Activated T-helper 1 cell treated with Interleukin-2 at 50 U/mL for 16 hours (primary cell): ENCODE measurements around the gene SLC39A13.

ENCODE experiments used
- DNase-seq: peaks from one replicate; pipeline ENCODE4 v3.0.0-alpha.2; 2020; ENCODE audit warnings: low read depth

SLC39A13 gene

DNA sequence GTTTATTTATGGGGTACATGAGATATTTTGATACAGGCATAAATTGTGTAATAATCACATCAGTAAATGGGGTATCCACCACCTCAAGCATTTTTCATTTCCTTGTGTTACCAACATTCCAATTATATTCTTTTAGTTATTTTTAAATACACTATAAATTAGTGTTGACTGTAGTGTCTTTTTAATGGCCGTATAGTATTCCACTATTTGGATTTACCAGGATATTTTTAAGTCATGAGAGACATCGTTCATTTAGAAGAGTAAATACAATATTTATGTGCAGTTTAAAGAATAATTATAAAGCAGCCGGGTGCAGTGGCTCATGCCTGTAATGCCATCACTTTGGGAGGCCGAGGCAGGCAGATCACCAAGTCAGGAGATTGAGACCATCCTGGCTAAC is 23.9 kb upstream of the SLC39A13 start:
- DNase-seq: no peak

DNA sequence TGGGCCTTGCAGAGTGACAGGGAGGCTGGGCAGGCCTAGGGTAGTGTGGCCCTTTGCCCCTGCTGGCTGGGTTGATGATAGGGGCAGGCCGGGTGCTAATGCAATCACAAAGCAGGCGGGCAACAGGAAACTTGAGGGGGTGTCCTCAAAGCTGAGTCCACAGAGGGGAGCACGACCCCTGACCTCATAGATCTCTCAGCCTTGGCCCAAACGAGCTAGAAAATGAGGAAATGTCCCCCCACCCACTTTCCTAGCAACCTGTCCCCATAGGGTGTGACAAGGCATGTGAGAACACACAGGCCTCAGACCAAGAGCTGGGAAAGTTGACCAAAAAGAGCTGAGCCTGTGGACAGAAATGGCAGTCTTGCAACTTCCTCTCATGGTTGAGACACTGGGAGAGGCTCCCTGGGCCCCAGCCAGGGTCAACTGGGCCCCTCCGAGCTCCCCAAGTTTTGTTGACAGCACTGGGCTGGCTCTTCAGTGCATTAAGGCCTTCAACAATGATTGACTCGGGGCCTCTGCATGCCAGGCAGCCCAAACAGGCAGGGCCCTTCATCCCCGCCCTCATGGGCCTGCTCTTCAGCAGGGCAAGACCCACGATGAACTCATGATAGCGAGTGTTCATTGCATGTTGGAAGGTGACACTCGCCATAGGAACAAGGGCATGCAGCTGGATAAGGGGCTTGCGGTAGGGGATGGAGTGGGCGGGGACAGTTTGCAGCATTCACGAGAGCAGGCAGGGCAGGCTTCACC is 20.3 kb upstream of the SLC39A13 start:
- DNase-seq: no peak

DNA sequence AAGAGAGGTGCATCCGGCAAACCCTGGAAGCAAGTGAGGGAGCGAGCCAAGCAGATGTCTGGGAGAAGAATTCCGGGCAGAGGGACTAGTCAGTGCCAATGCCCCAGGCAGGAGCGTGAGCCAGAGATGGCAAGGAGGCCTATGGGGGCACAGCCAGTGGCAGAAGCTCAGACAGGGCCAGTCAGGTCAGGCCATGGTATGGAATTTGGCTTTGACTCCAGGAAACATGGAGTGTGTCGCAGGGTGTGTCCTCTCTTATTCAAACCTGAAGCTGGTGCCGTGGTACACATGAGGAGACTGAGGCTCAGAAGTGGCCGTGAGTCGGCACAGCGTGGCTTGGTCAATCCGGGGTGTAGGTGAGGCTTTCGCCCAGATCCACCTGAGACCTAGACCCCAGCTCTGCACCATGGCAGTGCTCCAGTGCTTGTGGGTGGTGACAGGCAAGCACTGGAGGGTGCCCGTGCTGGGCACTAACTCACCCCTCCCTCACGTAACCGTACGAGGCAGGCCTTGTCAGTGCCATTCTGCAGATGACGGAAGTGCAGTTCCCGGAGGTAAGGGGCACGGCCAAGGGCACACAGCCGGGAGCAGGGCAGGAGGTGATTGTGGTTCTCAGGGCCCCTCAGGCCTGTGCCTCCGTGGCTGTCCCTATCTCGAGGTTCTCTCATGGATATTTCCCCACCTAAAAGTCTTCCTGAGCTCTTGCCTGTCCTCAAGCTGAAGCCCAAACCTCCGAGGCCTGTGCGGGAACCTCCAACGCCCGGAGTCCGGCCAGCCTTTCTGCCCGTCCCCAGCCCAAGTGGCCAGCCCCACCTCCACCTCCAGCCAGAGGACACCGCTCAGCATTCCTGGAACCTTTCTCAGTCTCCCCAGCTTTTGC is 19.5 kb upstream of the SLC39A13 start:
- no peak for DNase-seq

DNA sequence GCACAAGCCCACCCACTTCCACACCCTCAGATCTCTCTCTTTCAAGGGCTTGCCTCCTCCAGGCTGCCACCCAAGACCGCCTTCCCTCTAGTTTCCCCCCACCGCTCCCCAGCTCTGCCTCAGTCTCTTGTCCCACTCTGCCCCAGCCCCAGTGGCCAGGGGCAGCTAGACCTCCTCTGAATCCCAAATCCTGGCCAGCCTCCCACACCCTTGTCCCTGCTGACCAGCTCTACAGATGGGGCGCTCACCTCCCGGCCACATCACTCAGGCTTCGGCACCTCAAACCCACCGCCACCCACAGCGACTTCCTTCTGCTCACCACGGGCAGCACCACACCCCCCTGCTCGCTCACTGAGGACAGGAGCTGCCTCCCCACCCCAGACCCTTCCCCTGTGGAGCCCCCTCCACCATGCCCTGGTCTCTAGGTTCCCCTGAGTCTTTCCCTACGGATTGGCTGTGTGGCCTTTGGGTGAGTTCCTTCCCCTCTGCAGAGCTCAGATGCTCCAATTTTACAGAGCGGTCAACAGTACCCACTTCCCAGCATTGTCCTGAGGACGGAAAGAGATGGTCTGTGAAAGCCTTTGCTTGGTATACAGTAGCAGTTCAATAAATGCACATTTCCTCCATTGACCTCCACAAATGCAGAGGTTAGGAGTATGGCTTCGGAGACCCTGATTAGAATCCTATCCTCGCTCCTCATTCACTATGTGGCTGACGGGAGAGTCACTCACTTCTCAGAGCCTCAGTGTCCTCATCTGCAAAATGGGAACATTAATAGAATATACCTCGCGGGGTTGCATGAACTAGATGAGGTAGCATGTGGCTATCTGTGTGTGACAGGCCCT is 18.6 kb upstream of the SLC39A13 start:
- no peak for DNase-seq

DNA sequence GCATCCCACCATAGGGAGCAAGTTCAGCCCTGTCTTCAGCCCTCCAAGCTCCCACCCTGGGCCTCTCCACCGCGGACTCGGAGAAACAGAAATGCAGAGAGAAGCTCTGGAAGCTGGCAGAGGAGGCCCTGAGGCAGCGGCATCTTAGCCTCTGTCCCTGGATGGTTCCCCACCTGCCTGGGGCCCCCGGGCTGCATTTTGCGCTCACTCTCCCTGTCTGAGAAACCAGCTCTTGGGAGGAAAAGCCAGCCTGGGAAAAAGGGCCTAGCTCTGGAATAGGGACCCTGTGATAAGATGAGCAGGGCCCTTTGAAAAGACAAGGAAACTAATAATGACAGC is 18.0 kb upstream of the SLC39A13 start:
- DNase-seq: no peak

- DNase-seq: no peak
These were observed 17.3 kb upstream of the SLC39A13 start for GRCh38 chr11:47391077-47391583.

GRCh38 chr11:47391711-47392432 is 16.5 kb upstream of the SLC39A13 start:
- no peak for DNase-seq

DNA sequence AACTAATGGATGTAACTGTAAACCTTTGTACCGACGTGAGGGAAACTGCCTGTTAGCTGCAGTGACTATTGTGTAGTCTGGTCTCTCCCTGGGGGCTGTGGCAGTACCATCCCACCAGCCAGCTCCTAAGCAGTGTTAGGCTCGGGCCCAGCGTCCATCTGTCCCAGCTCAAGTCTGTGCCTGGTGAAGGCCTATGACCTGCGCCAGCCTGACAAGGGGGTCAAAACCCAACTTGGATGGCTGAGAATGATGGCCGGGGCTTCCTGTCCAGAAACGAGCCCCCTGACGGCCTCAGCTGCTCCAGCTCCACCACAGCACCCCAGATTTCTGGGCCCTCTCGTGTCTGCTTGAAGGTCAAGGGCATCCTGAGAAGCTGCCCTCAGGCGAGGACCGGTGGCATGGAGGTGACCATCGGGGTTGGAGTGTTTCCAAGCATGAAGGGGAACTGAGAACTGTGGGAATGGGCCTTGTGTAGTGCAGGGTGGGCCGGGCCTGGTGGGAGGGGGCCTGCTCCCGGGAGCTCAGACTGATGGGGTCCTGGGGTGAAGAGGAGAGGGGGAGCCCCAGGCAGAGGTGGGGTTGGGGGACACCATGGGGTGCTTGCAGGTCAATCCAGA is 15.7 kb upstream of the SLC39A13 start:
- no peak for DNase-seq

- DNase-seq: no peak
These were observed 15.0 kb upstream of the SLC39A13 start for GRCh38 chr11:47393163-47394049.

GRCh38 chr11:47394050-47394321 is 14.4 kb upstream of the SLC39A13 start:
- no peak for DNase-seq

- DNase-seq: peak; percentile 57
These were observed 13.8 kb upstream of the SLC39A13 start for GRCh38 chr11:47394322-47395222.

DNA sequence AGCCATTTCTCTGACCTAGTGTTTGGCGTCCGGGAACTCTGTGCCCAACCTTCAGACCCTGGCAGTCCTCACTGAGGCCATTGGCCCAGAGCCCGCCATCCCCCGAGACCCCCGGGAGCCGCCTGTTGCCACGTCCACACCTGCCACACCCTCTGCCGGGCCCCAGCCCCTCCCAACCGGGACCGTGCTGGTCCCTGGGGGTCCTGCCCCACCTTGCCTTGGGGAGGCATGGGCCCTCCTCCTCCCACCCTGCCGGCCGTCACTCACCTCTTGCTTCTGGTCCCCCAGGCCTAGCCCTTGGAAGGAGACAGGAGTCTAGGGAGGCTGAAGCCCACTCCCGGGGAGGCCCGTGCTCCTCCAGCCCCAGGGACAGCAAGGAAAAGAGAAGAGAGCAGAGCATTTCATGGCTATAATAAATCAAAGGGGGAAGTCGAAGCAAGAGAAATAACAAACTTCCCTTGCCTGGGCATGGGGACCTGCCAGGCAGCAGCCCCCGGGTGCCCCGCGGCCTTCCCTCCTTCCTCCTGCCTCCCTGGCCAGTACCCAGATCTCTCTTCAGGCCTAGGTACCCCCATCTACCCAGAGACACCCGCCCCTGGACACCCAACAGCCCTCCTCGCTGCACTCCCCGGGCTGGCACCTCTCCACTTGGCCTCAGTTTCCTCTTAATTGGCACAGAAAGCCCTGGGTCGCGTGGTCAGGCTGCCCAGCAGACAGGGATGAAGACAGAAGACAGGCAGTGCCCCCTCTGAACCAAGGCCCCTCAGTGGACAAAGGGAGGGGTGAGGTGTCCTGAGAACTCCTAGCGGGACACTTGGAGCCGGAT is 13.0 kb upstream of the SLC39A13 start:
- DNase-seq: no peak

DNA sequence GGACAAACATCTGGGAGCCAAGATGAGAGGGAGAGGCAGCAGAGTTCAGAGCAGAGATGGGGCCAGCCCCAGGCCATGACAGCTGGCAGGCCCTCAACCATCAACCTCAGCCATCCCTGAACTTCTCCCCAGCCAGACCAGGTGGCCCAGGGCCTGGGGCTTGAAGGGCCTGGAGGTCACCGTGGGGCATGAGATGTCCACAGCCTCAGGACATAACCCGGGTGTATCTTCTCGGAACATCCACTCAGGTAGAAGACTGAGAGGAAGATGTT is 12.4 kb upstream of the SLC39A13 start:
- DNase-seq: no peak

GRCh38 chr11:47398011-47398410 is 10.4 kb upstream of the SLC39A13 start:
- no peak for DNase-seq

DNA sequence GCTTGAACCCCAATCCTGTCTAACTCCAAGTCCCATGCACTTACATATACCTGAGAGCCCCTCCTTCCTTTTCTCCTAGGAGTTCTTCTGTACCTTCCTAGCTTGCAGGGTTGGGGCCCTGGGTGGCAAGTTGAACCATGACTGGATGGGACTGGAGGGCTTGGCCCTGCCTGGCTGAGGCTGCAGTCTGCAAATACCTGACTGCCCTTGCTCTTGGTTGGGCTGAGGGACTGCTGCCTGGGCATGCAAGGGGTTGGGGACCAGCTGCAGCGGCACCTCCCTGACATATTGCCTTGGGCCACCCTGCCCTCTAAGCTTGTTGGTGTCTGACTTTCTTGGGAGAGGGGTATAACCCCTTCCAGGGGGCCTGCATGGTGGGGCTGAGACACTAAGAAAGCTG is 9.8 kb upstream of the SLC39A13 start:
- DNase-seq: no peak

- peak; percentile 42 for DNase-seq
These were observed 8.3 kb upstream of the SLC39A13 start for GRCh38 chr11:47399860-47400767.

- DNase-seq: no peak
These were observed 7.6 kb upstream of the SLC39A13 start for GRCh38 chr11:47400768-47401279.
